Measurements from ENCODE around the gene DNAJC15. TPM values are rescaled to one million over a fixed set of nuclear protein-coding genes. Genes with fewer than 3 reads are reported as not detected.

The DNAJC15 gene
- total and polyA plus RNA-seq, 11 donors: 12.8 to 39.2 (median 25.9) TPM

DNA sequence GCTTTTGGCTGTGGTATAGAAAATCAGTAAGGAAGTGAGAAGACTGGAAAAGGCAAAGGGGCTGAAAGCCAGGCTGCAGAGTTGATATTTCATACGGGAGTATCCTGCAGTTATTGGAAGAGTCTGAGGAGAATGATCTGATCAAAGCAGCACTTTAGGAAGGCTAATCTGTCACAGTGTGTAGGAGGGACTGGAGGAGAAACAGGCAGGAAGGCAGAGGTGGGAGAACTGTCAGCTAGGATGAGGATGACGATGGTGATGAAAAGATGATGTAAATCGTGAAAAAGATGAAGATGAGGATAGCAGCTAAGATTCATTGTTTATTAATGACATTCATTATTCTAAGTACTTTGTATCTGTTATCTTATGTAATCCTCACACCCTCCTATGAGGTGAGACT, 123.0 kb downstream of the DNAJC15 start:
- Histone ChIP-seq H3K4me3 (no peak overlapping the region), H3K4me1 (no peaks in the 10 kb centered on the region), H3K9me3 (no peaks in the 10 kb centered on the region), H3K27me3 (peaks cover 0 to 40% (median 0%) of the 10 kb centered on the region in 9 donors), H3K27ac (no peak overlapping the region), H3K36me3 (no peaks in the 10 kb centered on the region)
- DNase-seq (no peak), ATAC-seq (no peak)
- TF ChIP-seq POLR2A (IDR thresholded peaks at IDR 0.05) (no peak), CTCF (IDR thresholded peaks at IDR 0.05) (no peak)
- intact Hi-C loops (cut with DNase I): no loop called here
- 46 to 60% (median 52%) methylated on average over 3 of the region's 3 CpGs for WGBS, 4 donors

DNA sequence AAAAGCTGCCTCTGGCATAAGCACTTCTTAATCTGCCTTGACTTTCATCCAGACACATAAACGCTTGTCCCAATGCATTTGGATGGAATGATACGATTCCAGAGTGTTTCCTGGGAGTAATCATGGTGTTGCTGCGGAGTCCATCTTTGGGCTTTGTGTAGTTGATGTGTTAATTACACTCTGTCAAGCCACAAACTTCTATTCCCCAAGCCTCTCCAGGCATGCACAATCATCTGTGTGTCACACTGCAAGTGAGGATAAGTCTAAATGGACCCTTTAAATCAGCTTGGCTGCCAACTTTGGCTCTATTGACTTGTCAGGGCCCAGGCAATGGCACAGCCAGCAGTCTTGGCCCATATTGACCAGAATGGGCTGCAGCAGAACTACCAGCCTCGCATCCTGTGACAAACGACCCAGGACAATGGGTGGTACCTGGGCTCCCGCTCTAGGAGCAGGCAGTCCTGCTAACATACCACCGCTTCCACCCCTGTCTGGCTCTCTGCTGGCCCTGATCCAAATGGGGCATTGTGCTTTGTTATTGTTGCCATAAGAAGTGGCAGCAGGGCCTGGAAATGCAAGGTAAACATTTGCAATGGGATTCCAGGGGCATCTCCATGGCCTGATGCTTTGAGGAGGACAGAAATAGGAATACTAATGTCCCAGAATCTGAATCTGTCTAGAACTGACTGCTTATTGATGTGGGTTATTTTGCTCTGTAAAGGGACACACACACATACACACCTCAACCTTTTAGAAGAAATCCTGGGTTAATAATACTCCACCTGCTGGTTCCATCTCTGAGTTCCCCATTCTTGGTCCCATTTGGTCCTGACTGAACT, 127.2 kb downstream of the DNAJC15 start:
- no peaks in the 10 kb centered on the region for H3K4me1 ChIP-seq
- no peak overlapping the region for H3K27ac ChIP-seq
- DNase-seq (no peak), ATAC-seq (no peak)
- H3K27me3 ChIP-seq: peaks cover 0 to 28% (median 0%) of the 10 kb centered on the region in 9 donors
- intact Hi-C loops (cut with DNase I): no loop called here
- no peak overlapping the region for H3K4me3 ChIP-seq
- TF ChIP-seq POLR2A (IDR thresholded peaks at IDR 0.05): no peak
- no peak for TF ChIP-seq CTCF (IDR thresholded peaks at IDR 0.05)
- WGBS, 4 donors: 83 to 90% (median 86%) methylated on average over 7 of the region's 7 CpGs
- no peaks in the 10 kb centered on the region for H3K9me3 ChIP-seq
- H3K36me3 ChIP-seq: no peaks in the 10 kb centered on the region

- WGBS, 4 donors: 86 to 91% (median 90%) methylated on average over 14 of the region's 14 CpGs
- ATAC-seq (no peak), DNase-seq (no peak)
- no peak overlapping the region for H3K4me3 ChIP-seq
- intact Hi-C loops (cut with DNase I): no loop called here
- no peaks in the 10 kb centered on the region for H3K36me3 ChIP-seq
- H3K9me3 ChIP-seq: no peaks in the 10 kb centered on the region
- H3K4me1 ChIP-seq: no peaks in the 10 kb centered on the region
- no peak overlapping the region for H3K27ac ChIP-seq
- peaks cover 0 to 11% (median 0%) of the 10 kb centered on the region in 9 donors for H3K27me3 ChIP-seq
- TF ChIP-seq POLR2A (IDR thresholded peaks at IDR 0.05): no peak
- TF ChIP-seq CTCF (IDR thresholded peaks at IDR 0.05): no peak
Observed at GRCh38 chr13:43153436-43154090, 130.2 kb downstream of the DNAJC15 start.

DNA sequence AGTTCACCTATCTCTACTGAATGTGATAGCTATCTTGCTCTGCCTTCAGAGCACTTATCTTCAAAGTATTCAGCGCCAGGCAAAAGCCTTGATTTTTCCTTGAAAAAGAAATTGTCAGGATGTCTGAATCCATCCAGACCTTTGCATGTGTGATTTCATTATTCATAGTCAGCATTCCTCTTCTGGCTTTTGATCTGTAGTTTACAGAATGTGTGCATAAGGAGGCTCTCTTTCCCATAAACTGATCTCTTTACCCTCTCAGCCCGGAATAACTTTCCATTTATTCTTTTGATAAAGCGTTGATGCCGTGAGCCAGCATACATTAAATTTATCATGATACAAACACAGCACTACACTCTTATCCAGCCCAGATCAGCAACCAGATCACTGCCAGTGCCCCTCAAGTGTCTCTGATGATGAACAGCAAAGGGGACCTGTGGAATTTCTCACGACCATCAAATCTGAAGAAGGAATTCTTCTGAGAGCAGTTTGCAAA, 130.8 kb downstream of the DNAJC15 start:
- intact Hi-C loops (cut with DNase I): no loop called here
- DNase-seq (no peak), ATAC-seq (no peak)
- Histone ChIP-seq H3K27ac (no peak overlapping the region), H3K4me1 (no peaks in the 10 kb centered on the region), H3K9me3 (no peaks in the 10 kb centered on the region), H3K27me3 (peaks cover 0 to 5% (median 0%) of the 10 kb centered on the region in 9 donors), H3K36me3 (no peaks in the 10 kb centered on the region), H3K4me3 (no peak overlapping the region)
- 47 to 57% (median 49%) methylated on average over 5 of the region's 5 CpGs for WGBS, 4 donors
- no peak for TF ChIP-seq CTCF (IDR thresholded peaks at IDR 0.05)
- no peak for TF ChIP-seq POLR2A (IDR thresholded peaks at IDR 0.05)

All from heart left ventricle (tissue), 16 donors.